COLO829 (cell line): ENCODE results near the gene TRIM54.
"Not testable (repeated sequence)": the region's sequence is repeated elsewhere in the genome, so short reads cannot be mapped to it uniquely, and the experiment has no call there.

Source experiments
- DNase-seq: peaks from one replicate; pipeline ENCODE4 v3.0.0; 2012; ENCODE audit warnings: low spot score

Gene TRIM54

GRCh38 chr2:27284996-27285395, 2.8 kb downstream of the TRIM54 start:
- no peak for DNase-seq

DNA sequence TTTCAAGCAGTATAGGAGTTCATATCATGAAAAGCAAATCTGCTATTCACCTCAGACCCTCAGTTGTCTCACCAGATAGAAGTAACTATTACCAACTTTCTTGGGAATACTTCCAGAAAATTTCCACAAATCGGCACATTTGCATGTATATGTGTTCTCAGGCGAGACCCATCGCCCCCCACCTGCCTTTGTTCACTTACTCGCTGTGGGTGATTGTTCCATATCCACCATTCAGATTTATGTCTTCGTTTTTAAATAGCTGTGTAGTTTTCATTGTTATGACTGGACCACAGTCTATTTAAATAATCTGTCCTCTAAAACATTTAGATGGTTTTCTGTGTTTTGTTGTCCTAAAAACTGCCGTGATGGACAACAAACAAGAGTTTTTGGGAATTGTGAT, 3.3 kb downstream of the TRIM54 start:
- no peak for DNase-seq

DNA sequence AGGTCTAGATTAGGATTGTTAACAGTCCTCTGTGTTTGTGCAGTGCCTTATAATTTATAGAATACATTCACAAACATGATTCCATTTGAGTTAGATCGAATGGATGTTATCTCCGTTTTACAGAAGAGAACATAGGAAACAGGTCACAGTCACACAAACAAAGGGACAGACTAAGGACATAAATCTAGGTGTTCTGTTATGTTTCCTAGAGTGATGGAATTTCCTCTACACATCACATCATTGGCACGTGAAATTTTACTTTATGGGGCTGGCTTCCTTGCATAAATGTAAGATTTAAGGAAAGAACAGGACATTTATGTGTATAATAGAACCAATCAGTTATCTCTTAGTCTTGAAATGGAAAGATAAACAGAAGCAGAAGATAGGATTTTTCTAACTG, 6.4 kb downstream of the TRIM54 start:
- DNase-seq, result no peak

DNA sequence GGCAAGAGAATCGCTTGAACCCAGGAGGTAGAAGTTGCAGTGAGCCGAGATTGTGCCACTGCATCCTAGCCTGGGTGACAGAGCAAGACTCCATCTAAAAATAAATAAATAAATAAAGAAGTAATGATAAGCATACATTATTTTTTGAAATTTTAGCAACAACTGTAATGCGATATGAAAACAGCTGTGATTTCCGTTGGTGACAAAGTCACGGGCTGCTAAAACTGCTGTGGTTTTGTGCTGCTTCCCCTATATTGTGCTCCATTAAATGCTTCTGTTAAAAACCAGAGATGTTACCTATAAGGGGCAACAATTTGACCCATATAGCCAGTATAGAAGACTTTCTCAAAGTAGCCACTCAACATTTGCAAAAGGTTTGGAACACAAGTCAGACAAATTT, 8.3 kb downstream of the TRIM54 start:
- DNase-seq, result no peak

GRCh38 chr2:27291865-27292264, 9.6 kb downstream of the TRIM54 start:
- no peak for DNase-seq

DNA sequence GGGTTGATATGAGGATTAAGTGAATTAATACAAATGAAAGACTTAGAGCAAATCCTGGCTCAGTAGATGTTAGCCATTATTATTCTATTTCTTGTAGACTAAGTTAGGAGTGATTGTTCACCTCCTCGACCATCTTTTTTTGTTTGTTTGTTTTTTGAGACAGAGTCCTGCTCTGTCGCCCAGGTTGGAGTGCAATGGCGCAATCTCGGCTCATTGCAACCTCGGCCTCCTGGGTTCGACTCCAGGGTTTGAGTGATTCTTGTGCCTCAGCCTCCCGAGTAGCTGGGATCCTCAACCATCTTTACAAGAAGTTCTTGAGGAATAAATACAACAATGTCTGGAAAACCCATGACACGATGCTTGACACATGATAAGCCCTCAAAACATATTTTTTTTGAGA, 12.7 kb downstream of the TRIM54 start:
- DNase-seq, result no peak

DNA sequence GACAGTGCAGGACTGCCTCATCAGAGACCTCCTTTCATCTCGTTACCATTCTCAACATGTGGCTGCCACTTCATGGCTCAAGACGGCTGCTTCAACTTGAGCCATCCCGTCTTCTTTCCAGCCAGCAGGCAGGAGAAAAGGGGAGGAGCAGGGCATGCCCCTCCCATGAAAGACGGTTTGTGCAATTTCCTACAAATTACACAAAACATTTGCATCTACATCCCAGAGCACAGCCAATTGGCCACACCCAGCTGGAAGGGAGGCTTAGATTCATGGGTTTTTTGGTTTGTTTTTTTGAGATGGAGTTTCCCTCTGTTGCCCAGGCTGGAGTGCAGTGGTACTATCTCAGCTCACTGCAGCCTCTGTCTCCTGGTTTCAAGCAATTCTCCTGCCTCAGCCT, 14.3 kb downstream of the TRIM54 start:
- no peak for DNase-seq

GRCh38 chr2:27297195-27297594, 15.0 kb downstream of the TRIM54 start:
- DNase-seq, result no peak

- DNase-seq, result no peak
These were observed 16.3 kb downstream of the TRIM54 start for GRCh38 chr2:27298391-27299080.

DNA sequence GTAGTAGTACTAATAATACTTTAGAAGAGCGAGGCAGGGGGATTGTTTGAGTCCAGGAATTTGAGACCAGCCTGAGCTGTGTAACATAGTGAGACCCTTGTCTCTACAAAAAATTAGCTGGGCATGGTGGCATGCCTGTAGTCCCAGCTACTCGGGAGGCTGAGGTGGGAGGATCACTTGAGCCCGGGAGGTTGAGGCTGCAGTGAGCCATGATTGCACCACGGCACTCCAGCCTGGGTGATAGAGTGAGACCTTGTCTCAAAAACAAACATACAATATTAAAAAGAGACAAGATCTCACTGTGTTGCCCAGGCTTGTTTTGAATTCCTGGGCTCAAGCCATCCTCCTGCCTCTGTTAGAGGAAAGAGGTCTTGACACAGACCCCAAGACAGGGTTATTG, 18.4 kb downstream of the TRIM54 start:
- DNase-seq, result not testable (repeated sequence)

GRCh38 chr2:27303093-27304025, 21.1 kb downstream of the TRIM54 start:
- DNase-seq, result peak; percentile 71

DNA sequence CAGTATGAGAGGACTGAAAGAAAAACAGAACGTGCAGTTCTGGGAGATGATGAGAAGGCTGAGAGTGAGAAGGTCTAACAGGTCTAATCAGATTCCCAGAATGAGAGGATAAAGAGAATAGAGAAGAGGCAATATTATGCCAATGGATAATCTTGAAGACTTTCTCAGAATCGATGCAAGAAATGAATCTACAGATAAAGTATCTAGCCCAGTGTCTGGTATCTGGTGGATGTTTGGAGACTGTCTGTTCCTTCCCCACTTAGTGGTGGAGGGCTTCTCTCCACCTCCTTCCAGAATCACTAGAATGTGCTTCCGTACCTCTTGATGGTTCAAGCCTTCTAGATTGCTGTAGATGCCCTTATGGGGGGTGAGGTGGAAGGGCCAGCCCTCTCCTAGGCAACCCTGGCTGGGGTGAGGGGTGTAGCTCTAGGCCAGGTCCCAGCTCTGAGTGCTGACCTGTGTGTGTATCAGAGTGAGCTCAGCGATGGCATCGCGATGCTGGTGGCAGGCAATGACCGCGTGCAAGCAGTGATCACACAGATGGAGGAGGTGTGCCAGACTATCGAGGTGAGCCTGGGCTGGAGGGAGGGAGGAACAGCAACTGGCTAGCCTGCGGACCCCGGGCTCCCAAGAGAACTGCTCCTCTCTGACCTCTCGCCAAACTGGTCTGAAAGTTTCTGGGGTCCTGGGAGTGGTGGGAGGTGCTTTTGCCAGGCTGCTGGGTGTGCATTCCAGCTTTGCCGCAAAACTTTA, 22.4 kb downstream of the TRIM54 start:
- DNase-seq, result no peak

DNA sequence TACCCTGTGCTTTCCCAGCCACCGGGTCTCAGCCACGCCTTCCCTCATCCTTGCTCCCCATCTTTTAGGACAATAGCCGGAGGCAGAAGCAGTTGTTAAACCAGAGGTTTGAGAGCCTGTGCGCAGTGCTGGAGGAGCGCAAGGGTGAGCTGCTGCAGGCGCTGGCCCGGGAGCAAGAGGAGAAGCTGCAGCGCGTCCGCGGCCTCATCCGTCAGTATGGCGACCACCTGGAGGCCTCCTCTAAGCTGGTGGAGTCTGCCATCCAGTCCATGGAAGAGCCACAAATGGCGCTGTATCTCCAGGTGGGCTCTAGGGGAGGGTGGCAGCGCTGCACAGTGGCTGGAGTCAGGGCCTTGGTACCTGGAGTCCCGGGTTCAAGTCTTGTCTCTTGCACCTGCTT, 23.3 kb downstream of the TRIM54 start:
- DNase-seq, result no peak

DNA sequence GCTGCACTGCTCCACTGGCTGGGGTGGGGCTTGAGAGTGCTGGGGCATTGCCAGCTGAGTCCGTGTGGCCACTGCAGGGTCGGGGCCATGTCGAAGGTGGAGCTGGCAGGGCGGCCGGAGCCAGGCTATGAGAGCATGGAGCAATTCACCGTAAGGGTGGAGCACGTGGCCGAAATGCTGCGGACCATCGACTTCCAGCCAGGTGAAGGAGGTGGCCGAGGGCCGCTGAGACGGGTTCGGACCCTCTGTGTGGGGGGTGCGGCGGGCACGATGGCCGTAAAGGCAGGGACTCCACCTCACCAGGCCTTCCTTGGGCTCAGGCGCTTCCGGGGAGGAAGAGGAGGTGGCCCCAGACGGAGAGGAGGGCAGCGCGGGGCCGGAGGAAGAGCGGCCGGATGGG, 23.9 kb downstream of the TRIM54 start:
- no peak for DNase-seq

- DNase-seq, result no peak
These were observed 24.5 kb downstream of the TRIM54 start for GRCh38 chr2:27306573-27307286.

- DNase-seq, result no peak
These were observed 25.0 kb downstream of the TRIM54 start for GRCh38 chr2:27307287-27307544.

- DNase-seq, result no peak
These were observed 25.5 kb downstream of the TRIM54 start for GRCh38 chr2:27307545-27308358.

GRCh38 chr2:27308359-27308881, 26.2 kb downstream of the TRIM54 start, which contains the start of gene UCN:
Gene UCN (minus strand): TSS chr2:27308445. CDS start chr2:27307895, 550 bp downstream.
- DNase-seq, result no peak

DNA sequence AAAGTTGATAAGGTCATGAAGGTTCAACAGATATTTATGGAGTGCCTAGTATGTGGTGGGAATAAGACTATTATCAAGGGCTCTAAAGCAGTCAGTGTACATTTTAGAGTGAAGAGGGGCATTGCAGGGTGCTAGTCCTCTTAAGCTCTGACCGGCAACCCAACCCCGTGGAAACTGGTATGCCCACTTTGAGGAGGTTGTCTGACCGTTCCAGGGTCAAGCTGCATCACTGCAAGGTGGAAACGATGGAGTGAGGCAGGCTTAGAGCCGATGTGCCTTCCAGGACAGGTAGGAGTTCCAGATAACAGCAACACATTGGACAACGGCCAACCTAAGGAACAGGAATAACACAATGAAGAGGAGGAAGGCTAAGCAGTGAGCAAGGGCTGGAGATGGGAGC, 27.4 kb downstream of the TRIM54 start:
- no peak for DNase-seq

DNA sequence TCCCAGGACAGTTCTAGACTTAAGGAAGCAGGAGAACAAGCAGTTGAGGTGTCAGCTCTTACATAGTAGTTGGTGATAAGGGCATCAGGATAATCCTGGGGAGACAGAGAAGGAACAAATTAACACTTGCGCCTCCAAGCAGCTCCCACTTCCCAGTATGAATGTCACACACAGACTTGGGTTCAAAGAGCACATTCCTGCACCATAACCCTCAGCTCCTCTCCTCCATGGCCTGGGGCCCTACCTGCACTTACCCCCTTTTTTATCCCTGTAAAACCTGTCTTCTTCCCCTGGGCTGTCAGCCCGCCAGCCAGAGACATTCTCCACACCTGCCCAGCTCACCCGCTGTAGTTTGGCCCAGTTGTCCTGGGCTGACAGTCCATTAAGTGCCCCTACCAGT, 29.9 kb downstream of the TRIM54 start:
- no peak for DNase-seq
